GM11168 (cell line): ENCODE measurements around the gene PCDH7.

Experiments used
- in situ Hi-C: fragments of 300-500 bp; cut with MboI; formaldehyde crosslinking; loops from one replicate; pipeline ENCODE4 v1.12.0; 2022; ENCODE audit warnings: low sequenced_read_pairs; ENCODE audit not compliant: unreplicated experiment

PCDH7 gene

DNA sequence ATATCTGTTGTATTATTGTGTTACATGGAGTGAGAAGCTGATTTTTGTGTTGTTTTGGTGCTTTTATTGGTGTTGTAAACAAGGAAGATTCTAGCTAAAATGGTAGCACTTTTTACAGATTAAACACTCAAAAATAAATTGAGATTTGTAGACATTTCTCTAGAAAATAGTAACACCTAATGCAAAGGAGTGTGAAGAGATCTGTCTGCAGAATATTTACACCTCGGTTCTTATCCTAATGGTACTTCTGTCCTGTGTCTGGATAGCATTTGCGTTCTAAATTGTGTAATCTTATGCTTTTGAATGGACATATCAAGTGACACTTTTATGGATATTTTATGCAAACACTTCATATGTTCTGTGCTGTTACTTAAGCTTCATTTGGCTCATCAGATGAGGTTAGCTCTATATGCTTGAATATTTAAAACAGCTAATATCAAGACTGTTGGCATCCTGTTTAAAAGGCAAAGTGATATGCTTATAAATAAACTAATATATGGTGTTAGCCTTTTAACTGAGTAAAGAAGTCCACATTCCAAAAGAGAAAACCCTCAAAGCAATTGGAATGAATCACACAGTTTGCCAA is 6.0 kb downstream of the PCDH7 start:
- in situ Hi-C loops: no loop called here

DNA sequence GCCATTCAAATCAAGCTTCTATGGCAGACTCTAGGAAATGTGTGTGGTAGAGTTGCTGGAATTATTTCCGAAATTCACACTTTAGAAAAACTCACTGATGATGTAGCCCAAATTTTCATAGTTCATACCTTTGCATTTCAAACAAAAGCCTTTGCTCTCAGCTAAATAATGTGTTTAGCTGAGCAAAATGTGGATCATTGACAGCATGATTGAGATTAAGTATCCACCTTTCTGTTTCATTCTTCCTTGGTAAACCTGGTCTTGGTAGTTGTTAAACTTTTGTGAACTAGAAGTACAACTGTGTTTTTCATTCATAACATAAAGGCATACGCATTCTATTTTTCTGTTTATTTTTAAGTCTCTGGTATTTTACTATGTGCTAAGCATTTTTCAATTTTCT is 7.2 kb downstream of the PCDH7 start:
- in situ Hi-C loops: no loop called here

DNA sequence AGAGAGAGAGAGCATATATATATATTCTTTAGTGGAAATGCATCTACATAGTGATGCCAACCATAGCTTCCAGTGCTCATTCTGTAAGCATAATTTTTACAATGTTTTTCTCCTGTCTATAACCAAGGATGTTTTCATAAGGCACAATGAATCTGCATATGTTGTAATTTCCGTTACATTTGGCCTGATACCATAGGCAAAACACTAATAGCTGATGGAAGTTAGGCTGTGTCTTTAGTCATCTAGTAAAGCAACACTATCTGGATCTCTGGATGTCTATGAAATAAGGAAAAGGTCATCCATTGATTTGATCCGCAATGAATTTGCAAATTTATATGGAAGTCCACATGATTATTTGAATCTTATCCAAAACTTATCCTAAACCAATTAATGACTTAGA is 8.1 kb downstream of the PCDH7 start:
- in situ Hi-C loops: no loop called here

DNA sequence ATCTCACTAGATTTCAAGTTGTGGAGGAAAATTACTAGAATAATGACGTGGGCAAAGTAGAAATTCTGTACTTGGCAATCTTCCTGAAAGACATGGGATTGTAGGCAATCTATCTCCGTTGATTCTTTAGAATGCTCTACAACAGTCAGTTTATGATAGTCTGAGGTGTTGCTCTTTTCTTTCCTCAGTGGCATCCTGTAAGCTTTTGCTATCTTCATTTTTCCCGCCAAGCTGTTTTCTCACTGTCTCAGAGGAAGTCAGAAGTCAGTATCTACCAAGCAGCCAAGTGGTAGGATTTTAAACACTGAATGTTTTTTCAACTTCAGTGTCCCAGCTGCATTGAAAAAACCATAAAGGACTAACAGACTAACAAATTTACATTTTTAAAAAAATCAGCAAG is 23.7 kb downstream of the PCDH7 start:
- in situ Hi-C loops: no loop called here

DNA sequence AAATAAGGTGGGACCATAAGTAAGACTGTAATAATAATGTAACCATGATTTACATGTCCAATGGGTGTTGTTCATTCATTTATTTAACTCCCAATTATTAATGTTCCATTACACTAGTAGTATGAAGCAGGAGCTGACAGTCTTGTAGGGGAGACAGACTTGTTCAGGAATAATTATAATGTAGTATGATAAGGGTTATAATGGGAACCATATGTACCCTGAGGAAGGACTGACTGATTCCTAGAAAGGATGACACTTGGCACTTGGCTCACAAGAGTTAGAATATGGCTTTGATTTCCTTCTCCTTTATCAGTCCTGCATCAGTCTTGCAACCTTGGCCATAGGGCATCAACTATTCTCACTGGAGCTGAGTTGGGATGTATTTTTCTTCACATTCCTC is 24.2 kb downstream of the PCDH7 start:
- in situ Hi-C loops: no loop called here

DNA sequence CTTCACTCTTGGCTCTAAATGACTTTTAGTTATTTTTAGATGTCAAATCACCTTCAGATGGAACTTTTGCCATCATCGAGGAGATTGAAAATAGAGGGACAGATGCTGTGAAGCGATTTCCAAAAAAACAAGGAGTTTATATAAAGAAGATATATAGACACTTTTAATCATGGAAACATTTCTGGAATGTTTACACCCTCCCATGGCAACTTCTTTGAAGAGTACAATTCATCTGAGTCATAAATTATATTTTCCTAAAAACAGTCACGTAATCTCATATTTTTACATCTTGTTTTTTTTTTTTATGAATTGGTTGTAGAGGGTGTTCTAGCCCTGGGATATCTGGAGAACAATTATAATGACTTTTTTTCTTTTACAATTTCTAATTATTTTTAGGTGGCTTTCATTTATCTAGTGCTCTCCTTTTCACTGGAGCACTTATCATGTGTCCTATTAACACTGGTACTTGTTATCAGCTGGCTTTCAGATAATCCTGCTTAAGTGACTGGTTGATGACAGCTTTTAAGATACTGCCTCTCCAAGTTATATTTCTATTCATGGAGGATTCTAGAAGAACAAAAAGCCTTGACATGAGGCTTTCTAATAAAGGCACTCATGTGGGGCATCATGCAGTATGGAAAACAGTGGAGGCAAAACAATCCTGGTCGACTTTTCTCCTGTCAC is 24.9 kb downstream of the PCDH7 start:
- in situ Hi-C loops: no loop called here

DNA sequence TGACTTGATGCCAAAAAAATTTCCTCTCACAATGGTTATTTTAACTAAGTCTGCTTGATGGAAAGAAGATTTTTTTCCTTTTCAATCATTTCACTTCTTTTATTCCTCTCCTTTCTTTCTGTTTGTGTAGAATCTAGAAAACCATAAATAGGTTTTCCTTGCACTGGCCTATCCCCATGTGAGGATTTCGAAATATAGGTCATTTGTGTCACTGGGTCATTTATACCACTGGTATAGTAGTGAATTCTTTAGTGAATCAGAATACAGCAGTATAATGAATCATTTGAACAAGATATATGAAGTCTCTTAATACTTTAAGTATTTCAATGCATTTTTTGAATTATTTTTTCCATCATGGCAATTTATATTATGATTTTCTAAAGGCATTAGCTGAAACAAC is 26.6 kb downstream of the PCDH7 start:
- in situ Hi-C loops: no loop called here

DNA sequence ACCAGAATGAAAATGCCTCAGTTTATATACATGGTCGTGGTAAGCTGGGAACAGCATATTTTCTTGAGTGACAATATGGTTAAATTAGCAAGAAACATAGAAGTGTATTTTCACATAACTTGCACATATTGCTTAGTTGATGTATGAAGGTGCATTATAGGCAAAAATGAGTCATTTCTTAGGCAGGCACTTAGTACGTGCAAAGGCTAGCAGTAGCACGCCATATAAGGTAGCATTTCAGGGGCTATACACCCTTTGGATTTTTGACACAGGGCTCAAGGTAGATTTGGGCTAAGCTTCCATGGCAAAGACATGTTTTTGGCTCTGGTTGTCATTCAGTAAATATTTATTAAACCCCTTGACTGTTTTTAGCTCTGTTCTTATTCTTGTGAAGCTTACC is 33.1 kb downstream of the PCDH7 start:
- in situ Hi-C loops: no loop called here

DNA sequence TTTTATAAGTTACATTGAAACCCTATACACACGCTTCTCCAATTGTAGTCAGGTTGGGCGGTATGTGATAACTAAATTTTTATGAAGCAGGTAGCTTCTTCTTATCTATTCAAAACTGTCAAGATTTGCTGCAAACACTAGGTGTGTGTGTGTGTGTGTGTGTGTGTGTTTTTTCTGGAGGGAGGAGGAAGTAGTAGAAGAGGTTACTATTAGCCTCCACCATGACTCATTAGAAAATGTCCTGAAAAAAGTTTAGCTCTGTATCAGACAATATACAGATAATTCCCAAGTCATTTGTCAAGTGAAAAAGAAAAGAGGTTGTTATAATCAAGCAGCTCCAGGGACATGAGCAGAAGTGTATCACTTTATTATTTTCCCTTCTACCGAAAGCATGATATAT is 33.9 kb downstream of the PCDH7 start:
- in situ Hi-C loops: no loop called here

DNA sequence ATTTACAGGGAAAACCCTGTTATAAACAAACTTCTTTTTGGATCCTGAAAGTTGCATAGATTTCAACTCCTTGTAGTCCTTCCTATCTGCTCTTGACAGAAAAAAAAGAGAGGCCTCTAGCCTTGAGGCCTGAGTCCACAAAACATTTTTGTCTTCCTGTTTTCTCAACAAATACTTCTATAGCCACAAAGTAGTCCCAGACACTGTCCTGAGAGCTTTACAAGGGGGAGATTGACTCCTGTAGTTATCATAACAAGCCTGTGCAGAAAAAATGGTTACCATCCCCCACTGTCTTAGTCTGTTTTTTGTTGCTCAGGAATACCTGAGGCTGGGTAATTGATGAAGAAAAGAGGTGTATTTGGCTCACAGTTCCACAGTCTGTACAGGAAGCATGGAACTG is 35.2 kb downstream of the PCDH7 start:
- in situ Hi-C loops: no loop called here

DNA sequence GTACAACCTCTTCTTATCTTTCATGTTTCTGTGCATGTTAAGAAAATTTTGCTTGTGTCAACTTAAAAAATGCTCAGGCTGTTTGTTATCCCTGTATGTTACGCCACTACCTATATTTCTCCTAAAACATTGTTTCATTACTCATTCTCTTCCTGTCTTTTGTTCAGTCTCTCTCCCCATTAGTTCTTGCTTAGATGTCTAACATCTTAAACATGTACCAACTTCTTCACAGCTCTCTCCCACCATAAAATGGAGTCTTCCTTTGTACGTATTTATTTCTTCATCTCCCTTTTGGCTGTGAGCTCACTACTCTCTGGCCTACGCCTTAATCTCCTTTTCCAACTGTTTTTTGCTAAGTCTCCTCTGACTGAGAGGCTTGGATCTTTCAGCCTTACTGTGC is 36.4 kb downstream of the PCDH7 start:
- in situ Hi-C loops: no loop called here

DNA sequence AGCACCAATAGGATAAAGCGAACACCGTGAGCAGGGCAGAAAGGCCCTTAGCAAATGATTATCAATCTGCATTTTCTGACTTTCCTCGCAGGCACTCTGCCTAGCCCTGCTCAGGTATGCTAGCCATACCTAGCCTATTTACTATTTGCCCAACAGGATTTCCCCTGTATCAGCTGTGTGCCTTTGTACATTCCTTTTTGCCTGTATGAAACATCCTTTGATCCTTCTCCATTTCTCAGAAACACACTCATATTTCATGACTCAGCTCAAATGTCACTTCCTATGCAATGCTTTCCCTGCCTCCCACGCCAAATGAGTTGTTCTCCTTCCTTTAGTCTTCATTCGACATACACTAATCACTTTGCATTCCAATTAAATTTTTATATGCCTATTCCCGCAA is 37.2 kb downstream of the PCDH7 start:
- in situ Hi-C loops: no loop called here

DNA sequence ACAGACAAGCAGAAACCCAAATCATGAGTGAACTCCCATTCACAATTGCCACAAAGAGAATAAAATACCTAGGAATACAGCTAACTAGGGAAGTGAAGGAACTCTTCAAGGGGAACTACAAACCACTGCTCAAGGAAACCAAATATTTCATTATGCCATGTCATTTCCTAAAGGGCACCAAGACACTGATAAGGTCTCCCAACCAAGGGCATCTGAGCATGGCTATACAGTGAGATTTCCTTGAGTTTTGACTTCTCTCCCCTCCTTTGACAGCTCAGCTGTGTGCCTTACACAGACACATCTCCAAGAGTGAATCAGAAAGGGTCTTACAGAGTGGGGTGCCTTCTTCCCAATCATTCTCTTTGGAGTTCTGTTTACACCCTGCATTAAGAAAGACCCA is 40.4 kb downstream of the PCDH7 start:
- in situ Hi-C loops: no loop called here

DNA sequence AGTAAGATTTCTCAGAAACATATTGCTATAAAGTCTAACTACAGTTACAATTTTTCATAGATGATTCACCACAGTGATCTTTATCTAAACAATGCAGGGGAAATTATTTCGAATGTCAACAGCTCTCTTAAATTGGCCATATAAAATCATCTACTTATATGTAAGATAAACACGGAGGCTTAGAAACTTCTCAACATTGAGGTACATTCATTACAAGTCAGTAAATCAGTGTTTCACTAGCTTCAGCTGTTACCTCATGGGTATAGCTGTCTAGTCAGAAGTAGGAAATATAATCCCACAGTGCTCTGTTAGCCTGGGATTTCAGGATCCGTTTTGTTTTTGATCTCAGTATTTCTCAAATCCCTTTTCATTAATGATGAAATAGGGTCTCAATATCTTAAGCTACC is 43.2 kb downstream of the PCDH7 start:
- in situ Hi-C loops: no loop called here

DNA sequence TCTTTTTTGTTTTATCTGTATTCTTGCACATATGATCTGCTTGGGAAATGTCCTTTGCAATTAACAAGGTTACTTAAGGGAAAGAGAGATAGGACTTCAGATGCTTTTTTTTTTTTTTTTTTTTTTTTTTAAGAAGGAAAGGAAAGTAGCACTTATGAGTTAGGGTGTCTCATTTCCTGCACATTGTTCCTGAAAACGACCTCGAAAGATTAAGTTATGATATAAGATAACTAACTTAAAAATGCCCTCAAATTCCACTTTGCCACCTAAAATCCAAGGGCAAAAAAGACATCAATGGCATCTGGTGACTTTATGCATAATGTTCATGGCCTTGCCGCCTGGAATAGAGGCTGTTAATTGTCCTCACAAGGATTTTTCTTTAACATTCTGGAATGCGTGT is 44.9 kb downstream of the PCDH7 start:
- in situ Hi-C loops: no loop called here

DNA sequence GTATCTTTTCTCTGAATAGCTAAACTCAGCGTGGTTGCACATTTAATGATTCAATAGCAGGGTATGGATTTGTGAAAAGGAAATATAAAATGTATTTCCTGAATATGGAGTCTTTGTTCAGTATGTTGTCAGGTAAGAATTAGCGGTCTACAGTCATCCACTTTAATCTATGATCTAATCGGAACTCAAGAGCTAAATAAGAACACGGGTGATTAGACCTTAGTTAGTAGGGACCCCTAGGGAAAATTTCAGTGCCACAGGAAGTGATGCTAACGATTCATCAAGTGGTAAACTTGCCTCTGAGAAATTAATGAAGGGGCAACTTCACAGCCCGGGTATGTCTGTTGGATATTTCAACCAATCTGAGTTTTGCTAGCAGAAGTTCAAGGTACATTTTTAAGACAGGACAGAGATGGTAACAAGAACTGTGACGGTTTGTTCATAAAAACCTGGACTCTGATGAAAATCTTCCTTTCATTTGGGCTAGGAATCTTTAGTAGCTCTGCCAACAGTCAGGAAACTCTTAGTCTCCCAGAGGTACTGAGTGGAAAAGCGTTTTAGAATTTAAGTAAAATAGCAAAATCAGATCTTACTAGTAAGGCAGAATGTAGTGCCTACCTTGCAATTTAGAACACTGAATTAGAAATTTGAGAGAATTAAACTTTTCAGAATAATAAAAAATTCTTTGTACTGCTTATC is 47.1 kb downstream of the PCDH7 start:
- in situ Hi-C loops: no loop called here

DNA sequence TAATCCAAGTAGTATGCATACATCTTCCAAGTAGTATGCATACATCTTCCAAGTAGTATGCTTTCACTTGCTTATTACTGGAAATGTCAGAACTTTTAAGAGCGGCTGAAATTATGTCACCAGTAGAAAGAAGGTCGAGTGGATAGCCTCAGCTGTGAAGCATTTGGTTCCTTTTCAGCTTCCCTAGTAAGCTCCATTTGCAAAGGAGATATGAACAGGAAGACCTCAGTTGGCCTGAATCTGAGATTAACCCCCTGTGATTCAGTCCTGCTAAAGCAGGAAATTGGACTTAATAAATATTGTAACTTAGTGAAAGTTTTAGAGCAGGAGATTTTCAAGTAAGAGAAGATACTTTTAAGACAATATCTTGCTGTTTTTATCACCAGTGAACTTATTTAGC is 48.1 kb downstream of the PCDH7 start:
- in situ Hi-C loops: no loop called here

DNA sequence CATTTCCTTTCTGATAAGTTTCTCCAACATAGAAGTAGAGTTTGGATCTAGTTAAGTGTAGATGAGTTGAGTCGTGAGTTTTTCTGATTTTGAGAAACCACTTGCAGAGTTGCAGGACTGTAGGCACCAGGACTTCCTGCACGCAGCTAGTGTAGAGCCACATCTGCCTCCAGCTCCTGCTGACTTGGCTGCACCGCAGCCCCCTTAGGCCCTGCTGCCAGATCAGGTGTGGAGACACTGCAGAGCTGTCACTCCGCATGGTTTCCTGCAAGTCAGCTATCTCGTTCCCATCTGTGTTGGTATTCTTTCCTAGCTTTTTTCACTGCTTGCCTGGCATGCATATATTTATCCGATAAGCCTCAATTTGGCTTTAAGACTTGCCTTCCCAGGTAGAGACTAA is 48.9 kb downstream of the PCDH7 start:
- in situ Hi-C loops: no loop called here

DNA sequence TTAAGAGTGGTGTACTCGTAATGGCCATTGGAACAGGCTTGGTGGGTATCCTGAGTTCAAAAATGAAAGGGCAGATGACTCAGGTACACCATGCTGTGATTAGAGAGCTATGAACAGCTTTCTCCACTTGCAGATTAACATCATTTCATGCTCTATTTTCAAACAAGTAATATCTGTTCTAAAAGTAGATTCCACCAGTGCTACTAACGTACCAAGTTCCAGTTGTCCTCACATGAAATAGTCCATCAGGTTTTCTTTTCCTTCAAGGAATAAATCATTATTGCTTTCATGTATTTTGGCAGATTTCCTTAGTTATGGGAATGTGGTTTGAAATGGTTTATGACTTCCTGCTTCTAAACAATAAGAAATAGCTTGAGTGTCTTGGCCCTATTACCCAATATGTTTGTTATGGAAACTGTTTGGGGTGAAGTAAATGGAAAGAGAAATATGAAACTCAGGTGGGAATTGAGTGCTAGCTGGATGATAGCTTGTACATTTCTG is 49.9 kb downstream of the PCDH7 start:
- in situ Hi-C loops: no loop called here

DNA sequence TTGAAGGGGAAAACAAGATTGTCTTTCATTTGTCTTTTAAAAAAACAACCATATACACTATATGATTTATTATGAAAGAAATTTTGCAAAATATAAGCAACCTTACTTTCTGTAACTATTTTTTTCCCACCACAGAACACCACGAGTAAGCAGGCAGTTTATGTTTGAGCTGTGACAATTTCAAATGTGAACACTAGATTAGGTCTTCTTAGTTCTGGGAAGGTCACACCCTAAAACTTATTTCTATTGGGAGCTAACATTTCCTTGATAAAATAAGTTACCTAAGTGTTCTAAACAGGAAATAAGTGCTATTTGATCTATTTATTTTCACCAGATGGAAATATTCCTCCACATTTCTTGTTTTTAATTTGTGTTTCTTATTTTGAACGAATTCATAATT is 50.6 kb downstream of the PCDH7 start:
- in situ Hi-C loops: no loop called here

DNA sequence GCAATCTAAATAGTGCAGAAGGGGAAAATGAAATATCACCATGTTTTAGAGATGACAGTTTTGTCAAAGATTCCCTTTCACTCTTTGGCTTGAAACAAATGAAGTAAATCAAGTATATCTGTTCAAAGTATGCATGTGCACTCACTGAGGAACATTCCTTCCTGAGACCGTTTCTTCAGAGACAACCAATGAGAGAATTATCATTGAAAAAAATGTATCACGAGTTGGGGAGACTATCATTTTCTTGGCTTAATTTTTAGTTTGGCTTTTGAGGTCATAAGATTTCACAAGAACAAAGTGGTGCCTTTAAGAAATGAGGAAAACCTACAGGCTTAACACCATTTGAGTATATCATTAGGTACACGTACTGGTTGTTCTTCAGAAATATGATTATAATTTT is 56.3 kb downstream of the PCDH7 start:
- in situ Hi-C loops: no loop called here

DNA sequence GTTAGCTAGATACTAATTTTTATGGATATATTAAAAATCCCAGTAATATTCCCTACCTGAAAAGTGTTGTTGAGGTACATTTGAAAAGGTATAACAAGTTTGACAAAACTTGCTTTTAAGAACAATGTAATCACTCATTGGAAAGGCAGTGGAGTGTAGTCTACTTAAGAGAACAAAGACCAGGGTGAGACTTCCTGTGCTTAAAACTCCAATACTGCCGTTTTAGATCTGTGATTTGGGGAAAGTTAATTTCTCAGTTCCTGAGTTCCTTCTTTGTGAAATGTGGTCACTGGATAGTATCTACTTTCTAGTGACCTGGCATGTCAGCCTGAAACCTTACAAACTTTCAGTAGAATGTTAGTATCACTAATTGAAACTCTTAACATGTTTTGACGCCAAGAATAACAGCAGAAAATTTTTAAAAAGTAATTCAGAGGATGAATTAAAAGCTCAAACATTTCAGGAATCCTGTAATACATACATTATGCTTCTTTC is 56.8 kb downstream of the PCDH7 start:
- in situ Hi-C loops: no loop called here
